ENCODE results near the gene SYNGAP1. TPM values are rescaled to one million over a fixed set of nuclear protein-coding genes. Genes with fewer than 3 reads are reported as not detected.

SYNGAP1 gene
- total and polyA plus RNA-seq, 9 of the 15 experiments (the other 6 are each of a cell fraction or from before 2014, with no cell fraction given) = 0.01 to 22.8 (median 3.2) TPM

DNA sequence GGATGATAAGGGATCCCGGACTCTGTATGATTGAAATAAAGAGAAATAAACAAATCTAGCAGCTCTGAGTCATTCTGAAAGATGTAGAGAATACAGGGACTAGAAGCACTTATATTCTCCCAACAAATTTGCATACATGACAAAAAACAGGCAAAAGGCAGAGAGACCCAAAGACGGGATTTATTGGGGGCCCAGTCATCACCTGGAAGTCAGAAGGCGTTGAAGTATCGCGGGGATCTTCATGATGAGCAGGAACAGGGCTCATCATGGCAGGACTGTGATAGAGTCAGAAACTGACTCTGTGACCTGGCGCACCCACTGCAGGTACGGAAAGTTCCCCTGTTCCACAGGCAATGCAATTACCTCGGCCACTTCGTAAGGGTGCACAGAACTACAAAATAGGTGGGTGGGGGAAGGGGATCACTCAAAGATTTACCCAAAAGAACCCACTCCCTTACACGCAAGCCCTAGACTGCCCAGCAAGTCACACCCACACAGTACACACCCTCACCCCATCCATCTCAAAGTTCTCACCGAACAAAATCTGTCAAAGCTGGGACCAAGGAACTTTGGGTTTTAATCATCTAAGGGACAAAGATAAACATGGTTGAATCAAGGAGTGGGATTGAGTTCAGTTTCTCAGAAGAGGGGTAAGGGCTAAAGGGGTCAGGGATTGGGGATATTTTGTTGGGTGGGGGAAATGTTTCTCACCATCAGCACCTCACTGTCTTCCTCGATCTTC is 3.3 kb upstream of the SYNGAP1 start (continued):
- TF ChIP-seq COPS2 (conservative IDR thresholded peaks at IDR 0.05) (no peak), GATA2 (CRISPR knock-in tag; IDR thresholded peaks at IDR 0.05) (no peak), ZBTB8A (IDR thresholded peaks at IDR 0.05; ENCODE audit: partially characterized antibody) (no peak), POLR2AphosphoS2 (IDR thresholded peaks at IDR 0.05; ENCODE audit: low read length) (0 out of 2 replicates have a peak, but pooled peaks have one; percentile 15), RB1 (IDR thresholded peaks at IDR 0.05; ENCODE audit: low read depth) (no peak), POLR2AphosphoS5 (IDR thresholded peaks at IDR 0.05; ENCODE audit: control insufficient read depth, insufficient read depth, low read depth, low read length) (peak; percentile 16; the same call in 1 of the 2 replicates), TCF7L2 (IDR thresholded peaks at IDR 0.05; ENCODE audit: low read depth, low read length) (no peak), CXXC5 (CRISPR knock-in tag; IDR thresholded peaks at IDR 0.05) (no peak), ZNF444 (CRISPR knock-in tag; IDR thresholded peaks at IDR 0.05) (no peak), BCOR (IDR thresholded peaks at IDR 0.05) (no peak), MAFF (IDR thresholded peaks at IDR 0.05; ENCODE audit: low read length) (peak; percentile 46; the same call in 1 of the 2 replicates), TAL1 (IDR thresholded peaks at IDR 0.05) (no peak), SRSF3 (IDR thresholded peaks at IDR 0.05; ENCODE audit: insufficient read depth, low read length) (no peak), ZNF197 (CRISPR knock-in tag; IDR thresholded peaks at IDR 0.05; ENCODE audit: low read depth) (no peak), NR1H2 (CRISPR knock-in tag; IDR thresholded peaks at IDR 0.05) (no peak), FUS (optimal IDR thresholded peaks at IDR 0.05; ENCODE audit: low read depth, low read length) (no peak)
- TF ChIP-seq, protein P1, sequence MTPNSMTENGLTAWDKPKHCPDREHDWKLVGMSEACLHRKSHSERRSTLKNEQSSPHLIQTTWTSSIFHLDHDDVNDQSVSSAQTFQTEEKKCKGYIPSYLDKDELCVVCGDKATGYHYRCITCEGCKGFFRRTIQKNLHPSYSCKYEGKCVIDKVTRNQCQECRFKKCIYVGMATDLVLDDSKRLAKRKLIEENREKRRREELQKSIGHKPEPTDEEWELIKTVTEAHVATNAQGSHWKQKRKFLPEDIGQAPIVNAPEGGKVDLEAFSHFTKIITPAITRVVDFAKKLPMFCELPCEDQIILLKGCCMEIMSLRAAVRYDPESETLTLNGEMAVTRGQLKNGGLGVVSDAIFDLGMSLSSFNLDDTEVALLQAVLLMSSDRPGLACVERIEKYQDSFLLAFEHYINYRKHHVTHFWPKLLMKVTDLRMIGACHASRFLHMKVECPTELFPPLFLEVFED (CRISPR knock-in tag; conservative IDR thresholded peaks at IDR 0.05) = peak; percentile 56; the same call in 1 of the 2 replicates
- TF ChIP-seq, protein P2, sequence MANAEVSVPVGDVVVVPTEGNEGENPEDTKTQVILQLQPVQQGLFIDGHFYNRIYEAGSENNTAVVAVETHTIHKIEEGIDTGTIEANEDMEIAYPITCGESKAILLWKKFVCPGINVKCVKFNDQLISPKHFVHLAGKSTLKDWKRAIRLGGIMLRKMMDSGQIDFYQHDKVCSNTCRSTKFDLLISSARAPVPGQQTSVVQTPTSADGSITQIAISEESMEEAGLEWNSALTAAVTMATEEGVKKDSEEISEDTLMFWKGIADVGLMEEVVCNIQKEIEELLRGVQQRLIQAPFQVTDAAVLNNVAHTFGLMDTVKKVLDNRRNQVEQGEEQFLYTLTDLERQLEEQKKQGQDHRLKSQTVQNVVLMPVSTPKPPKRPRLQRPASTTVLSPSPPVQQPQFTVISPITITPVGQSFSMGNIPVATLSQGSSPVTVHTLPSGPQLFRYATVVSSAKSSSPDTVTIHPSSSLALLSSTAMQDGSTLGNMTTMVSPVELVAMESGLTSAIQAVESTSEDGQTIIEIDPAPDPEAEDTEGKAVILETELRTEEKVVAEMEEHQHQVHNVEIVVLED (CRISPR knock-in tag; IDR thresholded peaks at IDR 0.05) = no peak
- TF ChIP-seq, protein P3, sequence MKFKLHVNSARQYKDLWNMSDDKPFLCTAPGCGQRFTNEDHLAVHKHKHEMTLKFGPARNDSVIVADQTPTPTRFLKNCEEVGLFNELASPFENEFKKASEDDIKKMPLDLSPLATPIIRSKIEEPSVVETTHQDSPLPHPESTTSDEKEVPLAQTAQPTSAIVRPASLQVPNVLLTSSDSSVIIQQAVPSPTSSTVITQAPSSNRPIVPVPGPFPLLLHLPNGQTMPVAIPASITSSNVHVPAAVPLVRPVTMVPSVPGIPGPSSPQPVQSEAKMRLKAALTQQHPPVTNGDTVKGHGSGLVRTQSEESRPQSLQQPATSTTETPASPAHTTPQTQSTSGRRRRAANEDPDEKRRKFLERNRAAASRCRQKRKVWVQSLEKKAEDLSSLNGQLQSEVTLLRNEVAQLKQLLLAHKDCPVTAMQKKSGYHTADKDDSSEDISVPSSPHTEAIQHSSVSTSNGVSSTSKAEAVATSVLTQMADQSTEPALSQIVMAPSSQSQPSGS (CRISPR knock-in tag; IDR thresholded peaks at IDR 0.05) = no peak
- TF ChIP-seq, protein P4, sequence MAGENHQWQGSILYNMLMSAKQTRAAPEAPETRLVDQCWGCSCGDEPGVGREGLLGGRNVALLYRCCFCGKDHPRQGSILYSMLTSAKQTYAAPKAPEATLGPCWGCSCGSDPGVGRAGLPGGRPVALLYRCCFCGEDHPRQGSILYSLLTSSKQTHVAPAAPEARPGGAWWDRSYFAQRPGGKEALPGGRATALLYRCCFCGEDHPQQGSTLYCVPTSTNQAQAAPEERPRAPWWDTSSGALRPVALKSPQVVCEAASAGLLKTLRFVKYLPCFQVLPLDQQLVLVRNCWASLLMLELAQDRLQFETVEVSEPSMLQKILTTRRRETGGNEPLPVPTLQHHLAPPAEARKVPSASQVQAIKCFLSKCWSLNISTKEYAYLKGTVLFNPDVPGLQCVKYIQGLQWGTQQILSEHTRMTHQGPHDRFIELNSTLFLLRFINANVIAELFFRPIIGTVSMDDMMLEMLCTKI (IDR thresholded peaks at IDR 0.05; ENCODE audit: partially characterized antibody) = no peak
